NCI-H82 treated with DMSO at 0.1 percent for 48 hours (cell line): ENCODE data around the gene TMEM245.
"Not testable (repeated sequence)": the region's sequence is repeated elsewhere in the genome, so short reads cannot be mapped to it uniquely, and the experiment has no call there.

Experiments used
- DNase-seq: peaks from one replicate; lab custom pipeline; 2025; ENCODE audit not compliant: unreplicated experiment; lab: John Stamatoyannopoulos, UW

The TMEM245 gene

GRCh38 chr9:109005678-109006077, 114.1 kb downstream of the TMEM245 start:
- no peak for DNase-seq

GRCh38 chr9:109003116-109003515, 116.6 kb downstream of the TMEM245 start:
- no peak for DNase-seq

GRCh38 chr9:109002141-109002540, 117.6 kb downstream of the TMEM245 start:
- DNase-seq, result no peak

GRCh38 chr9:109001275-109001676, 118.5 kb downstream of the TMEM245 start:
- DNase-seq, result no peak

GRCh38 chr9:108997112-108997511, 122.6 kb downstream of the TMEM245 start:
- DNase-seq, result no peak

- no peak for DNase-seq
Observed at GRCh38 chr9:108996643-108997042, 123.1 kb downstream of the TMEM245 start.

GRCh38 chr9:108994695-108995094, 125.1 kb downstream of the TMEM245 start:
- no peak for DNase-seq

GRCh38 chr9:108991479-108991878, 128.3 kb downstream of the TMEM245 start:
- no peak for DNase-seq

GRCh38 chr9:108983885-108984284, 135.9 kb downstream of the TMEM245 start:
- no peak for DNase-seq

- no peak for DNase-seq
Observed at GRCh38 chr9:108980893-108981292, 138.9 kb downstream of the TMEM245 start.

GRCh38 chr9:108978205-108978604, 141.5 kb downstream of the TMEM245 start:
- no peak for DNase-seq

- no peak for DNase-seq
Observed at GRCh38 chr9:108973895-108974294, 145.9 kb downstream of the TMEM245 start.

- DNase-seq, result no peak
Observed at GRCh38 chr9:108972626-108973209, 147.0 kb downstream of the TMEM245 start.

GRCh38 chr9:108972186-108972585, 147.6 kb downstream of the TMEM245 start:
- DNase-seq, result peak; percentile 2

GRCh38 chr9:108971392-108971791, 148.4 kb downstream of the TMEM245 start:
- DNase-seq, result not testable (repeated sequence)

GRCh38 chr9:108967916-108968315, 151.8 kb downstream of the TMEM245 start:
- no peak for DNase-seq
